HL-60 (cell line): Measurements from ENCODE around the gene PALLD.

Experiments
- CTCF ChIP-seq: IDR thresholded peaks from one replicate; pipeline ENCODE4 v1.5.1; 2011; ENCODE audit warnings: low read length, control low read depth, inconsistent platforms; ENCODE audit not compliant: insufficient read depth
- SPI1 ChIP-seq: IDR thresholded peaks from 2 replicates; pipeline ENCODE4 v1.6.1; 2012; ENCODE audit warnings: low read depth, mild to moderate bottlenecking, borderline replicate concordance

- TF ChIP-seq CTCF (no peak), SPI1 (no peak)
Observed at GRCh38 chr4:168796362-168797106, 299.7 kb downstream of the PALLD start.
